Right ventricle myocardium inferior (tissue), 1 donor: ENCODE data around the gene AUH. TPM values are rescaled to one million over a fixed set of nuclear protein-coding genes. Genes with fewer than 3 reads are reported as not detected.

Experiments used
- ATAC-seq: fragments of 200-7000 bp; cut with Tn5 transposase; one replicate; pipeline ENCODE4 v1.9.1; 2020; ENCODE audit warnings: mild to moderate bottlenecking, moderate library complexity
- DNase-seq: peaks from one replicate; pipeline ENCODE4 v3.0.0; 2021; ENCODE audit errors: missing footprints
- intact Hi-C: fragments of 100-400 bp; cut with DNase I; formaldehyde crosslinking; loops from one replicate; pipeline ENCODE4 v1.11.0; 2022
- total RNA-seq: library from RNA; stranded (reverse); fragmentation: NEBNext Ultra II Directional; extraction: Animal tissue kit (Norgen Biotek cat#: 25700); gene quantifications from one replicate; pipeline ENCODE4 v1.2.1, GENCODE V29; 2021
- donor health status: DM: no; HTN: yes; CAD: no; lungs with severe emphysema.

AUH gene
- total RNA-seq, 1 donor from 2014 or later: 37.9 TPM

- intact Hi-C loops: loop anchor here (5.0 kb wide), 1 partner anchor 127 kb away; no protein-coding TSS in a partner anchor
- no peak for DNase-seq
- no peak for ATAC-seq
Measured at GRCh38 chr9:91188719-91189590, 172.8 kb downstream of the AUH start.

- ATAC-seq (no peak), DNase-seq (no peak)
- intact Hi-C loops: loop anchor here (5.0 kb wide), 1 partner anchor 126 kb away; no protein-coding TSS in a partner anchor
Measured at GRCh38 chr9:91187965-91188344, 173.8 kb downstream of the AUH start.

DNA sequence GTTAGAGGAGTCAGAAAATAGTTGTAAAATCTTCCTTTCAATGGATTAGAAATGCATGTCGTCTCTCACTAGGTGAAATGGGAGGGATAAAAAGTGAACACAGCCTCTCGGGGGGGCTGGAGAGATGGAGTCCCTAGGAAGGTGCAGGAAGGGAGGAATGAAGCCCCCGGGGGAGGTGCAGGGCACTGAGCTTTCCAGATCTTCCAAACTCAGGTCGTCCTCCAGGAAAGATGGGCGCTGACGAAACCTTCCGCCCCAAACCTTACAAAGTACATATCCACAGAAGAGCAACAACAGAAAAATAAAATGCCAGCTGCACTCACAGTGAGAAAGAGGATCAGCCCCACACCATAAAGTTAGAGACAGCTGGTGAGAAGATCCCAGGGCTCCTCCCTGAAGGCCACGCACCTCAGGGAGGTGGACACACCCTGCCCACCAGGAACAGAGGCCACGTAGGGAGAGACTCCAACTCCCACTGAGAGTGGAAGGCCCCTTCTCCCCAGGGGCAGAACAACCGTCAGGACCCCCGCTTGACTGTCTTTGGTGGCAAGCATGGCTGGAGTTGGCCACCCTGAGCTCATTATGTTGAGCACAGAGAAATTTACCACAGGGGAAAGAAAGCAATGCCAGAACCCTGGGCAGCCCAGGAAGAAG is 174.3 kb downstream of the AUH start:
- ATAC-seq (no peak), DNase-seq (no peak)
- intact Hi-C loops: loop anchor here (5.0 kb wide), 1 partner anchor 125 kb away; no protein-coding TSS in a partner anchor

DNA sequence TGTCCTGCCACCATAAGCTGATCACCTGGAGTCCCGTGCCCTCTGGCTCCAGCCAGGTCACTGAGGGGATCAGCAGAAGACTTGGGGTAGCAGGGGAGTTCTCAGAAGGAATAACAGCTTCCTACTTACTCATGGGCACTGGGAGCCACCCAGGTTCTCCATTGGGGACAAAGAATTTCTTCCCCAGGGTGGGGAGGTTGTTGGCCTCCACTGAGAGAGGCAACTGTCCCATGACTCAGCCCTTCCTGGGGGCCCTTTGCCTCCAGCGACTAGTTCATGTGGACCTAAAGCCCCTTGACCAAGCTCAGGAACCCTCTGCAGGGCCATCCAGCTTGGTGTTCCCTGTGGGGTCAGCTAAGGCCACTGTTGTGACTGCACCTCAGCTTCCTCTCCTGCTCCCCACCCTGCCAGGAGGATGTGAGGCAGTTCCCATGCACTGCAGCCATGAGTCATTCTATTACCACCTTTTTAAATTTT is 175.0 kb downstream of the AUH start:
- no peak for ATAC-seq
- intact Hi-C loops: loop anchor here (5.0 kb wide), 1 partner anchor 124 kb away; no protein-coding TSS in a partner anchor
- DNase-seq: no peak

DNA sequence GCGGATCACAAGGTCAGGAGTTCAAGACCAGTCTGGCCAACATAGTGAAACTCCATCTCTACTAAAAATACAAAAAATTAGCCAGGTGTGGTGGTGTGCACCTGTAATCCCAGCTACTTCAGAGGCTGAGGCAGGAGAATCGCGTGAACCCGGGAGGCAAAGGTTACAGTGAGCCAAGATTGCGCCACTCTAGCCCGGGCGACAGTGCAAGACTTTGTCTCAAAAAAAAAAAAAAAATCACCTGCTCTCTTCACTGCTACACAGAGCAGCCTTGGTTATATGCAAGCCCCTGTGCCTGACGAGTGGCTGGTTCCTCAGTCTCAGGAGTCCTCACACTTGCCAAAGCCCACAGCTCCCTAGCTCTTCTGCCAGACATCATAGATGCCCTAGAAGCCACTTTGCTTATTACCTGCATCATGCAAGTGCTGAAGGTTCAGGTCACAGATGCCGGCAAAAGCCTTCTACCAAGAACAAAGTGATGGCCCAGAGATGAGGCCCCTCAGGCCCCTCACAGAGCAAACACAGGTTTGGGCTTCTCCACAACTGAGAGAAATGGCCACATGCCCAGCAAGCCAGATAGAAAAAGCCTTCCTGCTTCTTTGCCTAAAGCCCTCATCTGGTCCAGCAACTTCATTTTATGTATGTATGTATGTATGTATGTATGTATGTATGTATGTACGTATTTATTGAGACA is 176.4 kb downstream of the AUH start:
- intact Hi-C loops: loop anchor here (5.0 kb wide), 1 partner anchor 123 kb away; no protein-coding TSS in a partner anchor
- no peak for ATAC-seq
- DNase-seq: no peak

DNA sequence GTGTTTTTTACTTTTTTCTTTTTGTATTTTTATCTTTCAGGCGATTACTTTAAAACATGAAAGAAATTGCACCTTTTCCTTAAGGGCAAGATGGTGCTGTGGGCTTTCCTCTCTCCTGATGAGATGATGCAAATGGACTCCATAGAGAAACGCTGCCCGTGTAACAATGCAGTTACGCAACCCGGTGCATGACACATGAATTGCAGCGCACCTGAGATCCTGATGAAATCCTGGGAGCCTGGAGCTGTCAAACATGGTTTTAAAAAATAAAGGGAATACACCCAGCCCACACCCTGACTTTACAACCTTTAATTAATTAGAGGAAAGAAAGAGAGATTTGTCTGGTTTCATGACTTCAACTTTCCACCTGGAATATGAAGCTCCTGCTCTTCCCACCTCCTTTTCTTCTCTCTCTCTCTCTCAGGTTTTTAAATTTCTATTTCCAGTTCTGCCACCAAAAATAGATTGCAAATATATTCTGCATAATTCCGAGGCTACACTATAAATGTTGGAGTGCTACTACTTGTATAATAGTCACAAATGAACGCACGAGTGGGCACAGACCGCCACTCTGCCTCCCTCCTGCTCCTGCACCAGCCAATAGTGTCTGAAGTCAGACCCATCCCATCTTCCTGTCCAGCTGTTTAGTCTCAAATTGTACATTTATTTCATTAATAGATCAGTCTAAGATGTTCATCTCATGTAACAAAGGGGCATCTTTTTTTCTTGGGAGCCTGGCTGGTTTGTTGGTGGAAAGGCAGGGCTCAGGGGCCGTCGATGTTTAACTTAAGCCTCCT is 179.1 kb downstream of the AUH start:
- intact Hi-C loops: no loop called here
- no peak for DNase-seq

GRCh38 chr9:91181541-91181940 is 180.2 kb downstream of the AUH start:
- DNase-seq (no peak), ATAC-seq (no peak)
- intact Hi-C loops: no loop called here

More for the DNA sequence above, 179.1 kb downstream of the AUH start:
- ATAC-seq: no peak

DNA sequence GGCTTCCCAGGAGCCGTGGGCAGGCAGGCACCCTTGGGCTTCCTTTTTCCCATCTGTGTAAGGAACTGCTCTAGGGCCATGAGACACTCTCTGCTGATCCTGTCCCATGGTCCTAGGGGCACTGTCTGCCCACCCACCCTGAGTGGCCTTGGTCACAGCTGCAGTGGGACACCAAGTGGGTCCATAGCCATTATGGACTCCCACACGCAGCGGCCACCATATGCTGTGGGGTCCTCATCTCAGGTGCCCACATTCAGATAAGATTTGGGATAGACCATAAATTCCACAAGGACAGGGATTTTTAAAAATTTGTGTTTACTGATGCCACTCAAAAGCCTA is 180.8 kb downstream of the AUH start:
- no peak for DNase-seq
- intact Hi-C loops: no loop called here
- ATAC-seq: no peak

DNA sequence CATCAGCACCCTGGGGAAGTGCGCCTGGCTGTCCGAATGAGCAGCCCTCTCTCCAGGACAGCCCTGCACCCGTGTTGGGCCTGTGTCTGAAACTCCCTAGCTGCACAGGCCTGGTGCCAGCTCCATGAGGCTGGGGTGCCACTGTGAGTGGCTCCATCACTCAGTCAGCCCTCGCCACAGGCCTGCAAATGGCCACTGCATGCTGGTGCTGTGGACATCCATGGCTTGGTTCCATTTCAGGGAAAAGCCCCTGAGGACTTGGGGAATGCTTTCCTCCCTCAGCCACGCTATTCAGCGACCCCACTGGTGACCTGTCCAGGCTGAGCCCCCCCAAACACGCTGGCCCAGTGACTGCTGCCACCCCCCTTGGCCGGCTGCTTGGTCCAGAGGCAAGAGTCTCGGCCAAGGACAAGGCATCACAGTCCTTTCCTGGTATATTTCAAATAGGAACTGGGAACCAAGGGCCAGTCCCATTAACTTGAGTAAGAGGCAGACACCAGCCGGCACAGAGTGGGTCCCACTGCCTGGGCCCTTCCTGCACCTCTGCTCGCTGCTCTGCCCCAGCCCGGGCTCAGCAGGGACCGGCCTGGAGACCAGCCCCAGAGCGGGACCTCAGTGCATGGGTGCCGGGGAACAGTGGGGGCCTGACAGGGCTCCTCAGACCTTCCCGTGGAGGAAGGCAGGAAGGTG is 181.3 kb downstream of the AUH start:
- DNase-seq: no peak
- intact Hi-C loops: no loop called here
- no peak for ATAC-seq

GRCh38 chr9:91179237-91180138 is 182.2 kb downstream of the AUH start:
- DNase-seq (no peak), ATAC-seq (no peak)
- intact Hi-C loops: no loop called here

DNA sequence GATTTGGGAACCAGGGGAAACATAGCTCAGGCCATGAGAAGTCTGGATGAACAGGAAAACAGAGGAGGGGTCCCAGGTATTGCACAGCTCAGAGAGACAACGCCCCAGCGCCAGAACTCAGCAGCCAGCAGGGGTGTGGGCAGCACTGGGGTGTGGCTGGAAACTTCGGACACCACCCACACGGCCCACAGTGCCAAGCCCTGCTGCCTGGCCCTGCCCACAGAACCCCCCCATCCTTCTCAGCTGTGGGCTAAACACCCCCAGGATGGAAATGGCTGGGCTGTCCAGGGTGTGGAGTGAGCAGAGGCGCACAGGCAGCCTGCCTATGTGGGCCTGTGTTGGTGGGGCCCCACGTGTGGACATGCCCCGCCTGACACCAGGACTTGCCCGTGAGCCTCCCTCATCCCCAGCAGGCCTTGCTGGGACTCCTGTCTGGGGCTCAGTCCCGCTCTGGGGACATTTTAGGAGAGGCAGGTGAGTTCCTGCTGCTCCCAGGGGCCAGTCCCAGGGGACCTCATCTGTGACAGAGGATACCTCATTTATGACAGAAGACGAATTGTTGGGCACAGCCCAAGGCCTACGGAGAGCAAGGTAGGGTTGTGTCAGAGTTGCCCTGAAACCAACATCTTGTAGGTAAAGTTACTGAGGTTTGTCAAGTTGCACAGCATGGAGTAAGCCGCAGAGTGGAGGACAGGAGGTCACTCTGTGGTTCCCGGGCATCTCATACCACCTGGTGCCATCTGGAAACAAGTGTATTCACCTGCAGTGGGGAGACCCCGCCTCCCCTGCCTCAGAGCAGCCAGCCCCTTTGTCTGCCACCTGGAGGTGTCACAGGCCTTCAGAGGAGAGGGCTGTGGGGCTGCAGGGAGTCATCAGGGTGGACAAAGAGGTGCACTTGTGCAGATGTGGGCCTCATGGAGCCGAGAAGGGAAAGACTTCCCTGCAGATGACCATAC is 183.2 kb downstream of the AUH start:
- ATAC-seq: no peak
- intact Hi-C loops: no loop called here
- DNase-seq: no peak

- intact Hi-C loops: no loop called here
- ATAC-seq (no peak), DNase-seq (no peak)
Measured at GRCh38 chr9:91177661-91178280, 183.9 kb downstream of the AUH start.

DNA sequence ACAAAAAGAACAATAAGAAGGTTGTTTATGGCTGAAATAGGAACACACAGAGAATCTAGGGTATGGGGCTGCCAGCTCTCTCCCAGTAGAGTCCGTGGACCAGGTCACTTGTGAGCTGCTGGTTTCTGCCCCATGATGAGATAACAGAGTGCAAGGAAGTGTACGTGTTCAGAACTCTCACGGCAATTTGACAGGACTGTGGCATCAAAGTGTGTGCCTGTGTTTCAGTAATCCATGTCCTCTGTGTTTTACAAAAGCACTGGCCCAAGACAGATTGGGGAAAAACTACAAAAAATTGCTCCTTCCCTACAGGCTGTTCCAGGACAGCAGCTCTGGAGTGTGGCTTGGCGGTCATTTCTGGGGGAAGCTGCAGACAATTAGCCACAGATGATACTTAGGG is 184.6 kb downstream of the AUH start:
- intact Hi-C loops: no loop called here
- DNase-seq (no peak), ATAC-seq (no peak)

- DNase-seq (no peak), ATAC-seq (no peak)
- intact Hi-C loops: no loop called here
Measured at GRCh38 chr9:91176426-91176825, 185.3 kb downstream of the AUH start.

GRCh38 chr9:91174772-91175171 is 186.9 kb downstream of the AUH start:
- intact Hi-C loops: no loop called here
- ATAC-seq (no peak), DNase-seq (no peak)

DNA sequence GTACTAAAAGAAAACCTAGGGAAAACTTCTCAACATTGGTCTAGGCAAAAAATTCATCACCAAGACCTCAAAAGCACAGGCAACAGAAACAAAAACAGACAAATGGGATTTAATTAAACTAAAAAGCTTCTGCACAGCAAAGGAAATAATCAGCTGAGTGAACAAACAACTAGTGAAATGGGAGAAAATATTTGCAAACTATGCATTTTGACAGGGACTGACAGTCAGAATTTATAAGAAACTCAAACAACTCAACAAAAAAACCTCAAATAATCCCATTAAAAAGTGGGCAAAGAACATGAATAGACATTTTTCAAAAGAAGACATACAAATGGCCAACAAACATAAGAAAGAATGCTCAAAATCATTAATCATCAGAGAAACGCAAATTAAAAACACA is 189.4 kb downstream of the AUH start:
- intact Hi-C loops: no loop called here

More for the DNA sequence above, 189.4 kb downstream of the AUH start:
- ATAC-seq: no peak
- no peak for DNase-seq
